Mammary epithelial cell (primary cell): ENCODE measurements around the gene UBE2N.

Source experiments
- CTCF ChIP-seq, 2 donors: IDR thresholded peaks in 1 of 2; conservative IDR thresholded peaks in 1 of 2; 2 replicates each; pipeline ENCODE4 v1.5.1; 2011 to 2012; ENCODE audit warnings: inconsistent platforms in 2 of 2, low read length in 2 of 2, mild to moderate bottlenecking in 2 of 2, control low read depth in 1 of 2, low read depth in 1 of 2; ENCODE audit not compliant: insufficient read depth in 1 of 2; ENCODE audit errors: extremely low read depth in 1 of 2
- EZH2 ChIP-seq: IDR thresholded peaks from 2 replicates; pipeline ENCODE4 v1.6.1; 2012; ENCODE audit warnings: low read length, inconsistent platforms, borderline replicate concordance

- no peak for TF ChIP-seq CTCF (conservative IDR thresholded peaks at IDR 0.05 in 1 of 2, IDR thresholded peaks at IDR 0.05 in 1 of 2; ENCODE audit: extremely low read depth in 1 of 2, insufficient read depth in 1 of 2, low read depth in 1 of 2, low read length in 2 of 2)
- TF ChIP-seq EZH2: no peak
Measured at GRCh38 chr12:93356214-93356613, 85.5 kb downstream of the UBE2N start.
